ENCODE measurements around the gene DRC3.
"Not testable (repeated sequence)": the region's sequence is repeated elsewhere in the genome, so short reads cannot be mapped to it uniquely, and the experiment has no call there.

The DRC3 gene

DNA sequence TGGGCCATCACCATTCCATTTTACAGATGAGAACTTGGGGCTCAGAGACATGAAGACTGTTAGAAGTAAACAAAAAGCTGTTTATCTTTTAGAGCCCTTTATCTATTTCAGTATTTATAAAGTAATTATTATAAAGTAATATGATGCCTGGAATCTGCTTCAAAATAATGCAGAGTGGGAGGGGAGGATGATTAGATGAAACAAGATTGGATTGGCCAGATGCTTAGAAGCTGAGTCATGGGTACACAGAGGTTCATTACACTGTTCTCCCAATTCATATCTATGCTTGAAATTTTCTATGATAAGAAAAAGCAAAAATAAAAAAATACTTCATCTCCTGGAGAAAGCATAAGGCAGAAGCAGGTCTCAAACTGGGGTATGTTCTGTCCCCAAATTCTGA is 29.8 kb upstream of the DRC3 start:
- no peak for DNase-seq

DNA sequence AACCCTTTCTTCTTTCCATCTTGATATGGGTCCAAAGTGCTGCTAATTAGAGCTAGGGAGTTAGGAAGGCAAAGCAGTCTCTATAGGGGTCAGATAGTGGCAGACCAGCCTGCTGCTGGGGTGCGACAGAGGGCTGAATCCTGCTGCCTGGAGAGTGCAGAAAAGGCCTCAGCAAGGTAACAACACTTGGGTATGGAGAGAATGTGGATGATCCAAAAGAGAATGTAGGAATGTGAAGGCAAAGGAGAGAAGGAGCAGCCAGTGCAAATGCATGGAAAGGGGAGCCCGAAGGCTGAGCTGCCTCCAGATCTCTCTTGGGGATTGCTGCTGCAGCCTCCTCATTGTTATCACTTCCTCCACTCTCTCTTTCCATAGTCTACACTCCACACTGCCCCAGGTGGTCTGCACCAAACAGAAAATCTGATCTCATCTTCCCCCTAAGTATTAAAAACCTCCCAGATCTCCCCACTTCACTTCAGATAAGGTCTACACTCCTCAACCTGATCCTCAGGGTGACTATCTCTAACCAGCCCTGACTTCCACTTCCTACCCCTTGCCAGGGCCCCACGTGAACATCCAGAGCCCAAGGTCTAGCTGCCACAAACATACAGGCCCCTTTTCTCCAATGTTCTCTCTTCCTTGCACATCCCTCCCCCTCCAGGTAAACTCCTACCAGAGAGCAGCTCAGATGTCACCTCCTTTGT is 29.2 kb upstream of the DRC3 start:
- peak; percentile 32 for DNase-seq

DNA sequence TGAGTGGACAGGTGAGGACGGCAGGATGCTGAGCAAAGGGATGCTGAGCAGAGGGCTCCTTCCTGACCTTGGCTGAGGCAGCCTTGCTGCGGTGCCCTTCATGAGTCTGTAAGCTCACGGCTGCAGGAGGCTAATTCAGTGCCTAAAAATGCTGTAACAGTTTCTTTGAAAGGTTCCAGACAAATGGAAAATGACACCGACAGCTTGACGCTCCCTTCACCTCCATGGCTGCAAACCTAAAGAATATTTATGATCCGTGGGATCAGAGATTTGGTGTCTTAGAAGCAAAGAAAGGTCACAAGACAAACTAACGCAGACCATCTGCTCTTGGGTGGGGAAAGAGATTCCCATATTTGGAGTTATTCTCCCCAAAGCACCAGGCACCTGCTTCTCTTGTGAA is 28.4 kb upstream of the DRC3 start:
- DNase-seq = no peak

DNA sequence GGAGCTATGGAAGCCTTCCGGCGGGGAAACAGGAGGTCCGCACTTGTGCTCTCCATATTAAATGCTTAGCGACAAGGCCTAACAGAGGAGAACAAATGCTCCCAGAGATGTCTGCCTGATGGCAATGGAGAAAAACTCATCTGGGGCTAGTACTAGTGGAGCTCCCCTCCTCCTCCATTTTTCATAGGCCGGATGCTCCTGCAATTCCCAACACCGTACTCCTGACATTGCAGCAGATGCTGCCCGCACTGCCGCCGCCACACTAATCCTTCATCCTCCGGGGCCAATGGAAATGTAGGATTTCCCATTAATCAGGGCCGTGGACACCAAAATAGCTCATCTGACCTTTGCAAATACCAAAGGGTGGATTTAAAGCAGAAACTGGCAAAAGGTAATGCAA is 27.9 kb upstream of the DRC3 start:
- DNase-seq = no peak

DNA sequence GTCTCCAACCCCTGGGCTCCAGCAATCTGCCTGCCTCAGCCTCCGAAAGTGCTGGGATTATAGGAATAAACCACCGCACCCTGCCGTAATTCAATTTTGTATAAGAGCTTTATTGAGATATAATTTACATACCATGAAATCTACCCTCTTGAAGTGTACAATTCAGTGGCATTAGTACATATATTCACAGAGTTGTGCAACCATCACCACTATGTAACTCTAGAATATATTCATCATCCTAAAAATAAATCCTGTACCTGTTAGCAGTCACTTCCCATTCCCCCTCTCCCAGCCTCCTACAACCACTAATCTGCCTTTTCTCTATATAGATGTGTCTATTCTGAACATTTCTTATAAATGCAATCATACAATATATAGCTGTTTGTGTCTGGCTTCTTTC is 26.6 kb upstream of the DRC3 start:
- DNase-seq = no peak

DNA sequence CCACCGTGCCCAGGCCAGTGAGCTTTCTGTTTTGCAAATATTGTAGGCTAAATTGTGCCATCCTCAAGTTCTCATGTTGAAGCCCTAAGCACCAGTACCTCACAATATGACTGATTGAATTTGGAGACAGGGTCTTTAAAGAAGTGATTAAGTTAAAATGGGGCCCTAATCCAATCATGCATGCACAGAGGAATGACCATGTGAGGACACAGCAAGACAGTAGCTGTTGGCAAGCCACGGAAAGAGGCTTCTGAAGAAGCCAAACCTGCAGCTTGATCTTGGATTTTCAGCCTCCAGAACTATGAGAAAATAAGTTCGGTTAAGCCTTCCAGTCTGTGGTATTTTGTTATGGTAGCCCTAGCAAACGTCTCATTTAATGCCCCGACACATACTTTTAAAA is 25.4 kb upstream of the DRC3 start:
- no peak for DNase-seq

DNA sequence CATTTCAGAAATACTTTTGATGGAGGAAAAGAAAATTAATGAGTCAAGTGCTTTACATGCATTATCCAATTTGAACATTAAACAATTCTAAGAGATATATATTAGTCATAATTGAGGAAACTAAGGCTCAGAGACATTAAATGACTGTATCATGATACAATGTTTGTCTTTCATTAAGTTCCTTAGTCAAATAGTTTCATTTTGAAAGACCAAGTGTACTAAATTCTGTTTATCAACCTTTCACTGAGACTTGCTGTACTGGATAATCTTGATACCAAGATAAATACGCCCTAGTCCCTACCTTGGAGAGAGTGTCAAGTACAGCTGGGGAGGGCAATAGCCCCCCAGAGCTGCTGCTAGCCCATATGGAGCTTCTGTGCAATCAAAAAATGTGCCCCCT is 24.7 kb upstream of the DRC3 start:
- DNase-seq = no peak

DNA sequence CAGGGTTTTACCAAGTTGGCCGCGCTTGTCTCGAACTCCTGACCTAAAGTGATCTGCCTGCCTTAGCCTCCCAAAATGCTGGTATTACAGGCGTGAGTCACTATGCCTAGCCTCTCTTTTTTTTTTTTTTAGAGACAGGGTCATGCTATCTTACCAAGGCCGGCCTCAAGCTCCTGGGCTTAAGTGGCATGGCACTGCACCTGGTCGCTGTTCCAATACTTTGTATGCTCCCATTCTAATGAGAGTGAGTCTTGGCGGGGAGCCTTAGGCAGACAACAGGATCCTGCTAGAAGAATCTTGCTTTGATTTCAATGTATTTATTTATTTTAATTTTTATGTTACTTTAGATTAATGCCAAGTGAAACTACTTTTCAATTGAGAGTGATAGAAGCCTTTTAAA is 22.3 kb upstream of the DRC3 start:
- no peak for DNase-seq

DNA sequence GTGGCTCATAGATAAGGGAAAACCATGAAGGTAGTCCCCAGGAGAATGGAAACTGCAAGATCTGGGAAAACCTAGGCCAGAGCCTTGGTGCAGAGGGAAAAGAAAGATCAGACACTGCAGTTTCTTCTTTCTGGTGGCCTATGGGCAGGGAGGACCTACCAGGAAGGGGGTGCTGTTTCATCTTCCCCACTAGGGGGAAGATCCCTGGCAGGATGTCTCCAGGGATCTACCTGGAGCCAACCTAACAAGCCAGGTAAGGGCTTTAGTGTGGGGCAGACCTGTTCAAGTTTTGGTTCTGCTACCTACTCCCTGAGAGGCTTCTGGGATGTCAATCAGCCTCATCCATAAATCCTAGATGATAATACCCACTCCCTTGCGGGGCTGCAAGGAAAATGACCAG is 21.9 kb upstream of the DRC3 start:
- no peak for DNase-seq

DNA sequence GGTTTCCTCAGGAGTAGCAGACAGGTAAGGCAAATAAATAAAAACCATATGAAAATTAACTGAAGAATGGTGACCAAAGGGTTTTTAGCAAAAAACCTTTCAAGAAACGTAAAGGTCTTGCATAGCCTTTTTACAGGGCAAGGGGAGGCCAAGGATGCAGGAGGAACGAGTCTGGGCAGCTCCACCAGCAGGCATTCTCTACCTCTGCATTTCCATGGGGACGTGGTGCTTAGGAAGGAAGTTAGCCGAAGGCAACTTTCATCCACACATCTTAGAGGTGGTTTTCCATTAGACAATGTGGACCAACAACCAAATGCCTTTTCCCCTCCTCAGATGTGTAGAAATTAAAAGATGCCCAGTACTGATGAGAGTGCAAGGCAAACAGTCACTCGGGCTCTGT is 21.1 kb upstream of the DRC3 start:
- DNase-seq = no peak

DNA sequence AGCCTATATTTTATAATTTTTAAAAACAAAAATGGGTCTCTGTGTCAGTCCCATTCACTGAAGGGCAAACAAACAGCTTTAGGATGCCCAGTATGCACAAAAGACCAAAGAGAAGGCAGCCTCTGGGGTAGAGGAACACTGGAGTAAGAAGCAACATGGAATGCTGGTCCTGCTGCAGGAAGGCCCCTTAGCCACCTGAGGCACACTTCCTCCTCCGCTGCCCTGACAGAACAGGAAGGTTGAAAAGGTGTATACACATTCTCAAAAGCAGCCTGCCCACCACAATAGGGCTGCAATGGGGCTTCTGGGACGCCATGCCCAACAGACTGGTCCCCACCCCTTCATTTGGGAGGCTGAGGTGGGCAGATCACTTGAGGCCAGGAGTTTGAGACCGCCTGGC is 20.0 kb upstream of the DRC3 start:
- DNase-seq = no peak

DNA sequence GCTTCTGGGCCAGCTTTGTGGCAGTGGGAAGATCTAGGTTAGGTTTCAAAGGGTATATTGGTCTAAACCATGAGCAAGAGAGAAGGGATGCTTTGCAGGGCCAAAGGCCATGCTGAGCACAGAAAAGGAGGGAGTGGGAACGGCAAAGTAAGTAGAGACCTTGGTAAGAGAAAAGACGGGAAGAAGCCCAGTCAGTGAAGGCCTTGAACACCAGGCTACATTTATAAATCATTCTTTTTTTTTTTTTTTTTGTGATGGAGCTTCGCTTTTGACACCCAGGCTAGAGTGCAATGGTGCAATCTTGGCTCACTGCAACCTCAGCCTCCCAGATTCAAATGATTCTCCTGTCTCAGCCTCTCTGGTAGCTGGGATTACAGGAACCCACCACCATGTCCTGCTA is 18.6 kb upstream of the DRC3 start:
- DNase-seq = no peak

DNA sequence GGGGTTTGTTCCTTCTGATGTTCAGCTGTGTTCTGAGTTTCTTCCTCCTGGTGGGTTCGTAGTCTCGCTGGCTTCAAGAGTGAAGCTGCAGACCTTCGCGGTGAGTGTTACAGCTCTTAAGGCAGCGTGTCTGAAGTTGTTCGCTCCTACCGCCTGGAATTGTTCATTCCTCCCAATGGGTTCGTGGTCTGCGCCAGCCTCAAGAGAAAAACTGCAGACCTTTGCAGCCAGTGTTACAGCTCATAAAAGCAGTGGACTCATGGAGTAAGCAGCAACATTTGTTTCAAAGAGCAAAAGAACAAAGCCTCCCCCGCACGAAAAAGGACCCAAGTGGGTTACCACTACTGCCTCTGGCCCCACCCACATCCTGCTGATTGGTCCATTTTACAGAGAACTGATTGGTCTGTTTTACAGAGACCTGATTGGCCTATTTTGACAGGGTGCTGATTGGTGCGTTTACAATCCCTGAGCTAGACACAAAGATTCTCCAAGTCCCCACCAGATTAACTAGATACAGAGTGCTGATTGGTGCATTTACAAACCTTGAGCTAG is 16.8 kb upstream of the DRC3 start:
- DNase-seq = not testable (repeated sequence)

DNA sequence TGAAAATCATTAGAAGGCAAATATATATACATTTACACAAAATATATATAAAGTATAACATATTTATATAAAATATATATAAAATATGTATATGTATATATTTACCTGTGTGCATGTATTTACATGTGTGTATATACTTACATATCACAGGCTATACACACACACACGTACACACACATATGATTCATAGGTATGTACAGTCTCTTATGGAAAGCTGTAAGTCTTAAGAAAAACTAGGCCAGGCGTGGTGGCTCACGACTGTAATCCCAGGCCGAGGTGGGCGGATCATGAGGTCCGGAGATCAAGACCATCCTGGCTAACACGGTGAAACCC is 15.1 kb upstream of the DRC3 start:
- DNase-seq = no peak

DNA sequence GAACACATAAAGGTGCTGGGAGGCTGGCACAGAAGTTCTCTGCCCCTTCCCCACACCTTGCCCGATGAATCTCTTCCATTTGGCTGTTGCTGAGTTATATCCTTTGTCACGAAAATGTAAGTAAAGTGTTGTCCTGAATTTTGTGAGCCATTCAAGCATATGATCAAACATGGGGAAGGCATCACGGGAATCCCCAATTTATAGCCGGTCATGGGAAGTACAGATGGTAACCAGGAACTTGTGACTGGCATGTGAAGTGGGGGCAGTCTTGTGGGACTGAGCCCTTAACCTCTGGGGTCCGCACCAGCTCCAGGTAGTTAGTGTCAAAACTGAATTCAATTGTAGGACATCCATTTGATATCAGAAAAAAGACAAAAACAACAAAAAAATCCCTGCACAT is 13.7 kb upstream of the DRC3 start:
- DNase-seq = no peak

DNA sequence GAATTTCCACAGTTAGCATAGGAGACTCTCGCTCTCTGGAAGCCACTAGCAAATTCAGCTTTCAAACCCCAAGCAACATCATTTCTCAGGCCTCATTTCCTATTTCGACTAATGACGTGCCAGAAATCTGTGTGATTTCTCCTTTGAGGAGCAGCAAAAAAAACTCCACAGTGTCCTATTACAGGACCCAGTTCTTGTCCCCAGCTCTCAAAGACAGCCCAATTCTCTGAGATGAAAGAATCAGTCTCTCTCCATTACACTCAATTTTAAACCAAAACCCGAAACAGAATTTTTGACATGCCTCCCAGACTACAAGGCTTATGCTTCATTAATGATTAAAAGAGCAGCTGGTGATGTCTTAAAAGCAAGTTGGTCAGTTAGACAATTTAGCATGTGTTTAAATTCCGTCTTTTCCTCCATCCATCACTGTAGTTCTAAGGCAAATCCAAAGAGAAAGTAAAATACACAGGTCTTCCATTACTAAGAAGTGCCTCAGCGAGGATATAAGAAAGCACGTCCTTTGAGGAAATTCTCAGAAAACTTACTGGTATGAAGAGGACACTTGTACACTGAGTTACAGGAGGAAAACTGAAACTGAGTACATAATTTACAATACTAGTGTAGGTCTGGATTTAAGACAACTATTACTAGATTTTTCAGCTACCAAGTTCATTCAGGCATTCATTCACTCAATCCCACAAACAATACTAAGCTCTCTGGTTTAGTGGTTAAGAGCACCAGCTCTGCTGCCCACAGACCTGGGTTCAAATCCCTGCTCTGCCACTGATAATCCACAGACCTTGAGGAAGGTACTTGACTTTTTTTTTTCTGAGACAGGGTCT is 12.9 kb upstream of the DRC3 start:
- DNase-seq = no peak

DNA sequence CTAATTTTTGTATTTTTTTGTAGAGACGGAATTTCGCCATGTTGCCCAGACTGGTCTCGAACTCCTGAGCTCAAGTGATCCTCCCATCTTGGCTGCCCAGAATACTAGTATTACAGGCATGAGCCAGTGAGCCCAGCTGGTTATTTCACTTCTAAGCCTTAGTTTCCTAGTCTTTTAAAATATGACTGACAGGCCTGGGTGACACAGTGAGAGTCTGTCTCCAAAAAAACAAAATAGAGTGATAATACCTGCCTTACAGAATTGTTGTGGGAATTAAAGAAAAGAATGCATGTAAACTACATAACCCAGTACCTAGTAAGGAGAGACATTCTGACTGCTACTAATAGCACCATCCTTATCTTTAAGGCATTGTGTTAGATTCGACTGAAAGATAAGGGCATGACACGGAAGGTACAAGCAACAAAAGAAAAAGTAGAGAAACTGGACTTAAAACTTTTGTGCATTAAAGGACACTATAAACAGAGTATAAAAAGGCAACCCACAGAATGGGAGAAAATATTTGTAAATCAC is 12.1 kb upstream of the DRC3 start:
- DNase-seq = no peak

DNA sequence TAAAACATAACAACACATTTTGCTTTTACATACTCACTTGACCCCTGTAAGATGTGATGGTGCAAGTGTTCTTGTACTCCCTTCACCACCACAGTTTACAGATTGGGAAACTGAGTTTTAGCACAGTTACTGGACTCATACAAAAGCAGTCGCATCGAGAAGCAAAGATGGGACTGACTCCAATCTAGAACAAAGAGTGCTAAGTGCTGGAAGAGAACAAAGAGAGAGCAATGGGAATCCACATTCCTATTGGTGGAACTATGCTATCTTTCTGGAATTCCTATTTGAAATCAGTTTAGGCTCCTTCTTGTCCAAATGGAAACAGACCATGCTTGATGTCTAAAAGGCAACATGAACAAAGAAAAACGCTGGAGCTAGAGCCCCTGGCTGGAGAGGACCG is 9.6 kb upstream of the DRC3 start:
- no peak for DNase-seq

DNA sequence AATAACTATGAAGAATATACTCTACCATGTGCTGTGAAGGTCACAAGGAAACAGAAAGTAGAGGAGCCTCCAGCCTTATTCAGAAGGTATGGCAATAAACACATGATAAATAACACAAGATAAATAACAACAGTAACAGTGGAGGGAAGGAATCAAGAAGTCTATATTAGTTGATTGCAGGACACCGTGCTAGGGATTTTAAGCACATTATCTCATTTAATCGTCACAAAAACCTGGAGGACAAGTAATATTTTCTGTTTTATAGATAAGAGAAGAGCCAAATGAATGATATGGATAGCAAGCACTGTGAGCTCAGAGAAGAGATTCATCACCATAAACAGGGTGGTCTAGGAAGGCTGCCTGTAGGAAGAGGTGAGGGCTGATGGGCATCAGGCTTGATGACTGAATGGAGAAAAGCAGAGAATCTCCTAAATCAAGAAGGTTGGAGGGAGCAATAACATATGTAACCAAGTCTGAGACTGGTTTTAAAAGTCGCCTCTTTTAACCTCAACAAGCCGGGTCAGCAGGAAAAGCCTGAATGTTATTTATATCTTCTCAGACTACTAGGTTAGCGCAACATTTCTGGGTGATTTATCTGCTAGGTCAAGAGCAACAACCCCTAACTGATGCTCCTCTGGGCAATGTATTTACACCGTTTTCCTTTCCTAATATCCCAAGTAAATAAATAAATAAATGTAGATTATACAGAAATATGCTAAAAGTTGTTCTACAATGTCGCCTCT is 8.8 kb upstream of the DRC3 start:
- DNase-seq = no peak

DNA sequence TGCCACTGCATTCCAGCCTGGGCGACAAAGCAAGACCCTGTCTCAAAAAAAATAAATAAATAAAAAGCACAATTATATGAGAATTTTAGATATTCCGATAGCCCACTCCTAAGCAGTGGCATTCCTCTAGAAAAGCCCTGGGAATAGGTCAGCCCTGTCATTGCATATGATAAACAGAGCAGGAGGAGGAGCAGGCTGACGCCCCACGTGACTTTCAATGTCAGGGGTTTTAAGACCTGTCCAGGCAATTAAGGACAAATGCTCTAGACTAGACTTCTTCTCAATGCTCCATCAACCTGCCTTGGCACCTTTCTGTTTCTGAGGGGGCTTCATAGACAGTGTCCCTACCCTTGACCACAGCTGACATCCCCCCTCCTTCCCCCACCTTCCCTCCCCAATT is 8.0 kb upstream of the DRC3 start:
- DNase-seq = no peak

DNA sequence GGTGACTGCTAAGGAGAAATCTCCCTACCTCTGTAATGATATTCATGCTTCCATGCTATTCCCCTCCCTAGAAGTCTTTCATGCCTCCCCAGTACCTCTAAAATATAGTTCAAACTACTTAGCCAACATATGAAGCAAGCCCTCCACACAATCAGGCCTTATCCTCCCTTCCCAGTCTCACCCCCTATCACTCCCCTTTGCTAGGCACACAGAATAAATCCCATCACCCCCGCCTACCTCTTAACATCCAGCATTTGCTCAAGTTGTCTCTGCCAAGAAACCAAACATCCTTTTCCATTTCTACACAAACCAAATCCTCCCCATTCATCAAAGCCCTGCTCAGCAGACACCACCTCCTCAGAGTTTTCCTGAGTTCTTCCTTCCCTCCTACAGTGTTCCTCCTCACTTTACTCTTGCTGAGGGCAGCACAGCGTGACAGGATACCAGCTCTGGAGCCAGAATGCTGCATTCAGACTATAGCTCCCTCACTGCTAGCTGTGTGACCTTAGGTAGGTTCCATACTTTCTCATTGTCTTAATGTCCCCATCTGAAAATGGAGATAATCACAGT is 7.4 kb upstream of the DRC3 start:
- DNase-seq = no peak

DNA sequence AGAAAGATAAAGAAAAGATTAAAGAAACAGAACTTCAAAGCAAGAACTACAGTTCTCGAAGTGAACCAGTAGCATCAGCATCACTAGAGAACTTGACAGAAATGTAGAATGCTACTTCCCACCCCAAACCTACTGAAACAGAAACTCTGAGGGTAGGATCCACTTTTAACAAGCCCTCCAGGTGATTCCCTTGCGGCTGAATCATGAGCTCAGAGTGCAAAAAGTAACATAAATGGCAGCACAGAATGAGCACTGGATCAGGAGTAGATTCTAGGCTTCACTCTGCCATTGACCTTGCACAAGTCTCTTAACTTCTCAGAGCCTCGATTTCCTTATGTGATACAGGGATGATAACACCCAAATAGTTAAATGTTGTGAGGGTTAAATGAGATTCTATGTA is 6.3 kb upstream of the DRC3 start:
- DNase-seq = no peak

DNA sequence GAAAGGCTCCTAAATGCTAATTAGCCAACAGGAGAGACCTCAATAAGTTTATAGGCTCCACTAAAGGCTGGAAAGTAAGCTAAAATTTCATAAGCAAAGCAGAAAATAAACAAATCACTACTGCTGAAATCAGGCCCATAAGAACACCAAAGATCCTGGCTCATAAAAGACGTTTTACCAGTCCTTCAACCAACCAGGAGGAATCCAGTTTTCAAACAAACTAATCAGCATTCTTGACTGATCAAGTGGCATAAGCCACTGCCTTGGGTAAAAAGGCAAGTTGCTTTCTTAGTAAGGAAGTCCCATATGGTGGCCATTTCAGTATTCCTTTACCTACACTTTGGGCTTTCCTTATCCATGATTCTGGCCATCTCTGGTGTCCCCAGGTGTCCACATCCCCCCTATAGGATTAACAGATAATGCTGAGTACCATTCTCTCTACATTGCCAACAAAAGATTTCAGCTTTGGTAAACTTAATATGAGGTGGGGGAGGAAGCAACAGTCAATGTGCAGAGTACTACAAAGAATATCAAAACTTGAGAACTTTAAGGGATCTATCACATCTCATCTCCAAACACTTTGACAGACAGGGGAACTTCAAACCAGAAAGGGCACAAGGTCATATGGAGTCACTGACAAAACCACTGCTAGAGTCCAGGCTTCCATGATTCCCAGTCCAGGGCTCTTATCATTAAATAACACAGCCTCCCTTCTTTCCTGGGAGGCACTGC is 1.8 kb upstream of the DRC3 start:
- DNase-seq = no peak
